Measurements from ENCODE around the gene TP53RK.

DNA sequence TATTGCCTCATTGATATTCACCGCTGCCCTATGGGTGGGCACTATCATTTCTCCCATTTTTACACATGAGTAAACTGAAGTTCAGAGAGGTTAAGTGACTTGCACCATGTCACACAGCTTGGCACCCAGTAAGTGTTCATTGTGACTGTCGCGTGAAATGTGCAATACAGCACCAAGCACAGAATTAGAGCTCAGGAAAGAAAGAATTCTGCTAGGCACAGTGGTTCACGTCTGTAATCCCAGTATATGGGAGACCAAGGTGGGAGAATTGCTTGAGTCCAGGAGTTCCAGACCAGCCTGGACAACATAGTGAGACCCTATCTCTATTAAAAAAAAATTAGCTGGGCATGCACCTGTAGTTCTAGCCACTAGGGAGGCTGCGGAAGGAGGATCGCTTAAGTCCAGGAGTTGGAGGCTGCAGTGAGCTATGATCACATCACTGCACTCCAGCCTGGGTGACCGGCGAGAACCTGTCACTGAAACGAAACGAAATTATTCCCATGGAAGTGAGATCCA lies 38.6 kb downstream of the TP53RK start:
- TF ChIP-seq, protein P1, sequence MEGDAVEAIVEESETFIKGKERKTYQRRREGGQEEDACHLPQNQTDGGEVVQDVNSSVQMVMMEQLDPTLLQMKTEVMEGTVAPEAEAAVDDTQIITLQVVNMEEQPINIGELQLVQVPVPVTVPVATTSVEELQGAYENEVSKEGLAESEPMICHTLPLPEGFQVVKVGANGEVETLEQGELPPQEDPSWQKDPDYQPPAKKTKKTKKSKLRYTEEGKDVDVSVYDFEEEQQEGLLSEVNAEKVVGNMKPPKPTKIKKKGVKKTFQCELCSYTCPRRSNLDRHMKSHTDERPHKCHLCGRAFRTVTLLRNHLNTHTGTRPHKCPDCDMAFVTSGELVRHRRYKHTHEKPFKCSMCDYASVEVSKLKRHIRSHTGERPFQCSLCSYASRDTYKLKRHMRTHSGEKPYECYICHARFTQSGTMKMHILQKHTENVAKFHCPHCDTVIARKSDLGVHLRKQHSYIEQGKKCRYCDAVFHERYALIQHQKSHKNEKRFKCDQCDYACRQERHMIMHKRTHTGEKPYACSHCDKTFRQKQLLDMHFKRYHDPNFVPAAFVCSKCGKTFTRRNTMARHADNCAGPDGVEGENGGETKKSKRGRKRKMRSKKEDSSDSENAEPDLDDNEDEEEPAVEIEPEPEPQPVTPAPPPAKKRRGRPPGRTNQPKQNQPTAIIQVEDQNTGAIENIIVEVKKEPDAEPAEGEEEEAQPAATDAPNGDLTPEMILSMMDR (IDR thresholded peaks at IDR 0.05) = no peak
- TF ChIP-seq EZH2phosphoT487 (IDR thresholded peaks at IDR 0.05) (no peak), EZH2 (IDR thresholded peaks at IDR 0.05) (no peak)

Data from neural progenitor cell (in vitro differentiated cells).